Fibroblast of lung (primary cell): Measurements from ENCODE around the gene EIF1AD.

ENCODE experiments used
- EZH2 ChIP-seq: IDR thresholded peaks from 2 replicates; pipeline ENCODE4 v1.5.1; 2012; ENCODE audit warnings: low read length, control low read depth, mild to moderate bottlenecking; ENCODE audit errors: missing control alignments
- TF ChIP-seq, protein P1 (sequence below), 2 donors: IDR thresholded peaks in 1 of 2; conservative IDR thresholded peaks in 1 of 2; 1 replicate in 1 of 2; 2 replicates in 1 of 2; pipeline ENCODE4 v1.5.1; 2011 to 2012; ENCODE audit warnings: low read length in 2 of 2, control low read depth in 1 of 2, inconsistent platforms in 1 of 2, low read depth in 1 of 2, mild to moderate bottlenecking in 1 of 2

- TF ChIP-seq, protein P1, sequence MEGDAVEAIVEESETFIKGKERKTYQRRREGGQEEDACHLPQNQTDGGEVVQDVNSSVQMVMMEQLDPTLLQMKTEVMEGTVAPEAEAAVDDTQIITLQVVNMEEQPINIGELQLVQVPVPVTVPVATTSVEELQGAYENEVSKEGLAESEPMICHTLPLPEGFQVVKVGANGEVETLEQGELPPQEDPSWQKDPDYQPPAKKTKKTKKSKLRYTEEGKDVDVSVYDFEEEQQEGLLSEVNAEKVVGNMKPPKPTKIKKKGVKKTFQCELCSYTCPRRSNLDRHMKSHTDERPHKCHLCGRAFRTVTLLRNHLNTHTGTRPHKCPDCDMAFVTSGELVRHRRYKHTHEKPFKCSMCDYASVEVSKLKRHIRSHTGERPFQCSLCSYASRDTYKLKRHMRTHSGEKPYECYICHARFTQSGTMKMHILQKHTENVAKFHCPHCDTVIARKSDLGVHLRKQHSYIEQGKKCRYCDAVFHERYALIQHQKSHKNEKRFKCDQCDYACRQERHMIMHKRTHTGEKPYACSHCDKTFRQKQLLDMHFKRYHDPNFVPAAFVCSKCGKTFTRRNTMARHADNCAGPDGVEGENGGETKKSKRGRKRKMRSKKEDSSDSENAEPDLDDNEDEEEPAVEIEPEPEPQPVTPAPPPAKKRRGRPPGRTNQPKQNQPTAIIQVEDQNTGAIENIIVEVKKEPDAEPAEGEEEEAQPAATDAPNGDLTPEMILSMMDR (conservative IDR thresholded peaks at IDR 0.05 in 1 of 2, IDR thresholded peaks at IDR 0.05 in 1 of 2; ENCODE audit: low read depth in 1 of 2, low read length in 2 of 2) = no peak
- no peak for TF ChIP-seq EZH2
Observed at GRCh38 chr11:66046901-66047300, 44.9 kb upstream of the EIF1AD start.
